ENCODE measurements around the gene ARNT2. TPM values are rescaled to one million over a fixed set of nuclear protein-coding genes. Genes with fewer than 3 reads are reported as not detected.
A peak's percentile ranks its signal among the peaks of the same experiment; 100 is the strongest.

The ARNT2 gene
- total RNA-seq, 2 experiments from 2014 or later = not detected

- H3K9me2 ChIP-seq (ENCODE audit: insufficient read depth, low read length) = no peaks in the 10 kb centered on the region
- no peaks in the 10 kb centered on the region for H3K9me3 ChIP-seq (ENCODE audit: low read length)
- CTCF ChIA-PET (ENCODE audit: unreplicated experiment) = no interaction called here
- no peaks in the 10 kb centered on the region for H3K36me3 ChIP-seq (ENCODE audit: insufficient read depth, low read length)
- H4K20me1 ChIP-seq (ENCODE audit: insufficient read depth, low read length) = no peaks in the 10 kb centered on the region
- no peaks in the 10 kb centered on the region for H3K4me1 ChIP-seq (ENCODE audit: insufficient read depth, low read length, poor library complexity, severe bottlenecking)
- TF ChIP-seq, protein P1, sequence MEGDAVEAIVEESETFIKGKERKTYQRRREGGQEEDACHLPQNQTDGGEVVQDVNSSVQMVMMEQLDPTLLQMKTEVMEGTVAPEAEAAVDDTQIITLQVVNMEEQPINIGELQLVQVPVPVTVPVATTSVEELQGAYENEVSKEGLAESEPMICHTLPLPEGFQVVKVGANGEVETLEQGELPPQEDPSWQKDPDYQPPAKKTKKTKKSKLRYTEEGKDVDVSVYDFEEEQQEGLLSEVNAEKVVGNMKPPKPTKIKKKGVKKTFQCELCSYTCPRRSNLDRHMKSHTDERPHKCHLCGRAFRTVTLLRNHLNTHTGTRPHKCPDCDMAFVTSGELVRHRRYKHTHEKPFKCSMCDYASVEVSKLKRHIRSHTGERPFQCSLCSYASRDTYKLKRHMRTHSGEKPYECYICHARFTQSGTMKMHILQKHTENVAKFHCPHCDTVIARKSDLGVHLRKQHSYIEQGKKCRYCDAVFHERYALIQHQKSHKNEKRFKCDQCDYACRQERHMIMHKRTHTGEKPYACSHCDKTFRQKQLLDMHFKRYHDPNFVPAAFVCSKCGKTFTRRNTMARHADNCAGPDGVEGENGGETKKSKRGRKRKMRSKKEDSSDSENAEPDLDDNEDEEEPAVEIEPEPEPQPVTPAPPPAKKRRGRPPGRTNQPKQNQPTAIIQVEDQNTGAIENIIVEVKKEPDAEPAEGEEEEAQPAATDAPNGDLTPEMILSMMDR (conservative IDR thresholded peaks at IDR 0.05; ENCODE audit: low read length) = peak; percentile 84
- no peak for TF ChIP-seq EZH2phosphoT487 (IDR thresholded peaks at IDR 0.05; ENCODE audit: borderline replicate concordance, low read depth, low read length)
- no peak overlapping the region for H3K27ac ChIP-seq (ENCODE audit: low read depth, low read length, poor library complexity, severe bottlenecking)
- H3K4me3 ChIP-seq (ENCODE audit: low read depth, low read length, poor library complexity, severe bottlenecking) = no peak overlapping the region
- DNase-seq (ENCODE audit: low spot score) = peak; percentile 38
- no peak overlapping the region for H3K4me2 ChIP-seq (ENCODE audit: low read length)
- POLR2A ChIA-PET = no interaction called here
- intact Hi-C loops (cut with micrococcal nuclease; ENCODE audit: unreplicated experiment) = no loop called here
- no TSS peak for BruUV-seq (replicated peaks)
- H3K79me2 ChIP-seq (ENCODE audit: insufficient read depth, low read depth, low read length) = no peaks in the 10 kb centered on the region
- no peak overlapping the region for H2AFZ ChIP-seq (ENCODE audit: low read length)
These were observed 14.8 kb downstream of the ARNT2 start for GRCh38 chr15:80418892-80419537.

DNA sequence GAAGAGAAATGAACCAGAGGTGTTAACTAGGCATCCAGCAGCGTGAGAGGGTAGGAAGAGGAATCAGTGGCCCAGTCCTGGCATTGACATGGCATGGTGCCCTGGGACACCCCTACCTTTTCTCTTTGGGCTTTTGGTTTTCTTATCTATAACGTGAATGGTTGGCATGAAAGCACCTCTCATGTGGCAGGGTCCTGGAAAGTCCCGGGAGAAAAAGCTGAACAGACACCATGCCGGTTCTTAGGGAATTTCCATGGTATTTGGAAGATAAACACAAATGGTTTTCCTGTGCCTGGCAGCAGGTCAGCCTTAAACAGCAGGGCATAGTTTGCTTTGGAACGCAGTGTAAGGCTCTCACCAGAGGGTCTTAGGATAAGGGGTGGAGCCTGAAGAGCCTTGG is 15.4 kb downstream of the ARNT2 start:
- intact Hi-C loops (cut with micrococcal nuclease; ENCODE audit: unreplicated experiment) = no loop called here
- Histone ChIP-seq H2AFZ (ENCODE audit: low read length) (no peak overlapping the region), H4K20me1 (ENCODE audit: insufficient read depth, low read length) (no peaks in the 10 kb centered on the region), H3K27ac (ENCODE audit: low read depth, low read length, poor library complexity, severe bottlenecking) (no peak overlapping the region), H3K4me2 (ENCODE audit: low read length) (no peak overlapping the region), H3K36me3 (ENCODE audit: insufficient read depth, low read length) (no peaks in the 10 kb centered on the region), H3K79me2 (ENCODE audit: insufficient read depth, low read depth, low read length) (no peaks in the 10 kb centered on the region), H3K9me2 (ENCODE audit: insufficient read depth, low read length) (no peaks in the 10 kb centered on the region), H3K4me1 (ENCODE audit: insufficient read depth, low read length, poor library complexity, severe bottlenecking) (no peaks in the 10 kb centered on the region), H3K9me3 (ENCODE audit: low read length) (no peaks in the 10 kb centered on the region), H3K4me3 (ENCODE audit: low read depth, low read length, poor library complexity, severe bottlenecking) (no peak overlapping the region)
- no peak for DNase-seq (ENCODE audit: low spot score)
- ChIA-PET CTCF (ENCODE audit: unreplicated experiment) (no interaction called here), POLR2A (no interaction called here)
- no TSS peak for BruUV-seq (replicated peaks)
- TF ChIP-seq, protein P1 (conservative IDR thresholded peaks at IDR 0.05; ENCODE audit: low read length) = no peak
- no peak for TF ChIP-seq EZH2phosphoT487 (IDR thresholded peaks at IDR 0.05; ENCODE audit: borderline replicate concordance, low read depth, low read length)

DNA sequence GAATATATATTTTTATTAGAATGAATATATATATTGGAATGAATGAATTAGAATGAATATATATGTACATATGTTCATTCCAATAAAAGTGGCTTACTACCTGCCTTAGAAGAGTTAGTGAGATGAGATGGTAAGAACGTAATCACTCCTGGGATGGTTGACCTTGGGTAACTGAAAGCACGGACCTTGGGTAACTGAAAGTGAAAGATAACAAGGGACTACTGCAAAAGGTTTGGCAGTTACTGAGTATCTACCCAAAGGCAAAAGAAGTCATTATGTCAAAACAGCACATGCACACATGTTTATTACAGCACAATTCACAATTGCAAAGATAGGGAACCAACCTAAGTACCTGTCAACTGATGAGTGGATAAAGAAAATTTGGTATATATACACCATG is 16.5 kb downstream of the ARNT2 start:
- Histone ChIP-seq H3K4me1 (ENCODE audit: insufficient read depth, low read length, poor library complexity, severe bottlenecking) (no peaks in the 10 kb centered on the region), H2AFZ (ENCODE audit: low read length) (no peak overlapping the region), H3K27ac (ENCODE audit: low read depth, low read length, poor library complexity, severe bottlenecking) (no peak overlapping the region), H3K9me3 (ENCODE audit: low read length) (no peaks in the 10 kb centered on the region), H3K36me3 (ENCODE audit: insufficient read depth, low read length) (no peaks in the 10 kb centered on the region), H3K4me2 (ENCODE audit: low read length) (no peak overlapping the region), H3K9me2 (ENCODE audit: insufficient read depth, low read length) (no peaks in the 10 kb centered on the region), H3K79me2 (ENCODE audit: insufficient read depth, low read depth, low read length) (no peaks in the 10 kb centered on the region), H4K20me1 (ENCODE audit: insufficient read depth, low read length) (no peaks in the 10 kb centered on the region), H3K4me3 (ENCODE audit: low read depth, low read length, poor library complexity, severe bottlenecking) (no peak overlapping the region)
- no TSS peak for BruUV-seq (replicated peaks)
- intact Hi-C loops (cut with micrococcal nuclease; ENCODE audit: unreplicated experiment) = no loop called here
- ChIA-PET CTCF (ENCODE audit: unreplicated experiment) (no interaction called here), POLR2A (no interaction called here)
- DNase-seq (ENCODE audit: low spot score) = no peak
- TF ChIP-seq EZH2phosphoT487 (IDR thresholded peaks at IDR 0.05; ENCODE audit: borderline replicate concordance, low read depth, low read length) = no peak
- TF ChIP-seq, protein P1 (conservative IDR thresholded peaks at IDR 0.05; ENCODE audit: low read length) = no peak

All from OCI-LY7 (cell line).